Dedifferentiated amniotic fluid mesenchymal stem cell (primary cell): ENCODE data around the gene PRKCA.
A peak's percentile ranks its signal among the peaks of the same experiment; 100 is the strongest.
"Not testable (repeated sequence)": the region's sequence is repeated elsewhere in the genome, so short reads cannot be mapped to it uniquely, and the experiment has no call there.

Experiments
- DNase-seq: peaks from one replicate; pipeline ENCODE4 v3.0.0-alpha.2; 2016; ENCODE audit errors: extremely low spot score

The PRKCA gene

DNA sequence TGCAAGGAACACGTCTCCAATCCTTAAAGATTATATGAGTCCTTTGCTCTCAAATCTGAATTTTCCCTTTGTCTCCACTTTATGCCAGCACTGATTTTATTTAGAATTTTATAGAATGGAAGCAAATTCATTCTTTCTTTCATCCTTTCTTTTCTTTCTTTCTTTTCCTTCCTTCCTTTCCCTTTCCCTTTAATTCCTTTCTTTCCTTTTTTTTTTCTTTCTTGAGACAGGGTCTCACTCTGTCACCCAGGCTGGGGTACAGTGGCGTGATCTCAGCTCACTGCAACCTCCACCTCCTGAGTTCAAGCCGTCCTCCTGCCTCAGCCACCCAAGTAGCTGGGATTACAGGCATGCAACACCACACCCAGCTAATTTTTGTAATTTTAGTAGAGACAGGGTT is 187.2 kb downstream of the PRKCA start:
- DNase-seq, result not testable (repeated sequence)

DNA sequence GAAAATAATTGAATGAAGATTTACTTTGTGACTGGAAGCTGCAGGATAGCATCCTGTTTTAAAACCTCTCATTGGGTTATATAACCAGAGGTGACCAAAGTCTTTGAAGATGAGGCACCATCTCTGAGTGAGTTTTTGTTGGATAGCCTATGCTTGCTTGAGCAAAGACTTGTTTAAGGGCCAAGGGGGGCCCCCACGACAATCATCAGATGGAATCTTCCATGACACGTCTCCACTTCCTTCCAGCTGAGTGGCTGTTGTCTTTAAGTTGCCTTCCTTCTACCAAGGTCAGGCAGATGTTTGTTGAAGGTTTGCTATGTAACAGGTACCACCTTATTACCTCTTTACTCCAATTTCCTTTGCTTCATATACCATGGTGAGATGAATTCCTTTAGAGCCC is 188.8 kb downstream of the PRKCA start:
- DNase-seq, result no peak

DNA sequence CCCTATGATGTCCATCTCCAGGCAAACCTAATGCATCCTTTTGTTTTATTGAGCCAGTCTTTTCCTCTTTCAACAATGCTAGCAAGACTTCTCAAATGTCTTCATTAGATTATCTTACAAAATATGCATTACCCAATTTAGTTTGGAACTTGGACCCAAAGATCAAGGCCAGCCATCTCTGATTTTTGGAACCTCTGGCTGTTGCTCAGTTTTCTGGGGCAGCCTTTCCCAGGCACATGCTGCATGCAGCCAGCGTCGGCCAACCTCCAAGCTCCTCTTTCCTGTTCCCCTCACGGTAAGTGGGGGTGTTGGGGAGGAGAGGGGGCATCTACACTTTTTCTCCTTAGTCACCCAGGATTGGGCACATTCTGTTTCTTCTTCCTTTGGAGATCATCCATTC is 189.3 kb downstream of the PRKCA start:
- no peak for DNase-seq

DNA sequence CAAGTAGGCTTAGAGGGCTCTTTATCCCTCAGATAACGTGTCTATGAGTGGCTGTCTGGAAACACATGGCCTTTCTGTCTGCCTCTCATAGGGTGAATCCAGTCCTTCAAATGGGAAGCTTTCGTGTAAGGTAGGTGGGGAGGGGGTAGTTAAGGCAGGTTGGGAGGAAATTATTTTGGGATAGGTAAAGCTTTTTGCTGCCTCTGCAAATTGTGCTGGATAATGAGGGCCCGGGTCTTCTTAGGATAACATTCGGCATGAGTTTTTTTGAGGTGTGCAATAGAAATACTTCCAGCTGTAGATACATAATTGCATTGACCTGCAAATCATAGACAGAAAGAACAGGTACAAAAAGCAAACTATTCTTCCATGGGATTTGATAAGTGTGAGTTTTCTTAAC is 189.7 kb downstream of the PRKCA start:
- no peak for DNase-seq

DNA sequence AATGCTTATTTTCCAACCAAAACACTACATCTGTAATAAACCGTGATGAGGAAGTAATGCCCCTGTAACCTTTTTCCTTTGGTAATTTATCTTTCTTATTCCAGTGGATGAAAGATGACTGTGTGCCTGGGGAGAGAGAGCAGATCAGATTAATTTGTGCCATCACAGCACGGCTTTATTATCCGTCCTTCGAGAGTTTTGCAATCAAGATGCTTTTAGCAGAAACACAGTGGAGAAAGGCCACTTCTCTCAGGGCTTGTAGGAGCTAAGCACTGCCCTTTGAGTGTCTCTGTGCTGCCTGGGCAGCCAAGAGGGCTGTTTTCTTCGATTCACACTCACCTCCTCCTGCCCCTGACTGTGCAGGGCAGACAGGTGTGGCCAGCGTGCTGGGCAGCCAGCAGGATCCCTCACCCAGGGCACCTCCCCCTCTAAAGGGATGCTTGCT is 190.2 kb downstream of the PRKCA start:
- no peak for DNase-seq

DNA sequence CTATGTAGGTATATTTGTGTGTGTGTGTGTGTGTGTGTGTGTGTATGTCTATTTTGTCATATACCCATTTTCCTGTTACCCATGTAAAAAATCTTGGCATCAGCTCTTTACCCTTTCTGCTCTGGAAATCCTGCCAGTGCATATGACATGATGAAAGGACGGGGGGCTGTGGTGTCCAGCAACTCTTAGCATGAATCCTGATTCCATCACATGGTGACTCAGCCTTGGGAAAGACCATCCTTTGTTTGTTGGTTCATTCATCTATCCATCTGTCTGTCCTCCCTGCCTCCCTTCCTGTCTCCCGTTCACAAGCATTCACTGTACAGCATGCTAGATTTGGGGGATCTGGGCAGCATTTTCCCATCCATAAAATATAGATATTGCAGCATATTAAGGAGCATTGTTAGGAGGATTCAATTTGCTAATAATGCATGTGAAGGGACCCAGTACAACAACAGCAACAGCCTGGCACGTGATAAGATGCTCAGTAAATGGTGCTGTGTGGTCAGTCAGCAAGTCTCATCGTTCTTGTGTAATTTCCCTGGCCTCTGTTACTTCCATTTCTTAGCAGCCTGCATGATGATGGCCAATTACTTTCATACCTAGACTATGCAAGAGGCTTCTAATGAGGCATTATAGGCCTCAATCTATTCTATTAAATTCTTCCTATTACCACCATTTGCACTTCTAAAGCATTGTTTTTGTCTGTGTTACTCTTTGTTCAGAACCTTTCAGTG is 191.0 kb downstream of the PRKCA start:
- no peak for DNase-seq

DNA sequence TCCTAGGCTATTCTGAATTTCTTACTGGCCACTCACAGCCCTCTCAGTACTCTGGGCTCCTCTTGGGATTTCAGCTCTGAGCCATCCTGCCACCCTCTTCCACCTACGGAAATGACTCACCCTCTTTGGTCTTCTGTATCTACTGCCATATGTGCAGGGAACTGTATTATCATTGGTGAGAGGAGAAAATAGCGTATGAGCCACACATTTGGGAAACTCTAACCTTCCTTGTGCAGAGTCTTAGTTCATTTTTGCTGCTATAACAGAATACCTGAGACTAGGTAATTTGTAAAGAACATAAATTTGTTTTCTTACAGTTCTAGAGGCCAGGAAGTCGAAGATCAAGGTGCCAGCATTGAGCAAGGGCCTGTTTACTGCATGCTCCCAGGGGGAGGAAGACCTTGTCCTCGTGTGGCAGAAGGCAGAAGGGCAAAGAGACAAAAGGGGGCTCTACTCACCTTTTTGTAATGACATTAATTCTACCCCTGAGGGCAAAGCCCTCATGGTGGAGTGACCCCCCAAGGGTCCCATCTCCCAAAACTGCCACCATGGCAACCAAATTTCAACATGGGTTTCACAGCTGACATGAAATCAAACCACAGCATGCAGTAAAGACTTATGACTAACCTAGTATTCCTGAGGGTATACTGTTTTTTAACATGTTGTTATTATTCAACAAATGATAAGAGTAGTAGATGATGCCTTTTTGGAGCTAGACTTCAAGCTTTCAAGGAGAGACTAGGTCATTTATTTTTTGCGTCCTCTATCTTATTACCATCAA is 191.8 kb downstream of the PRKCA start:
- peak; percentile 56 for DNase-seq

DNA sequence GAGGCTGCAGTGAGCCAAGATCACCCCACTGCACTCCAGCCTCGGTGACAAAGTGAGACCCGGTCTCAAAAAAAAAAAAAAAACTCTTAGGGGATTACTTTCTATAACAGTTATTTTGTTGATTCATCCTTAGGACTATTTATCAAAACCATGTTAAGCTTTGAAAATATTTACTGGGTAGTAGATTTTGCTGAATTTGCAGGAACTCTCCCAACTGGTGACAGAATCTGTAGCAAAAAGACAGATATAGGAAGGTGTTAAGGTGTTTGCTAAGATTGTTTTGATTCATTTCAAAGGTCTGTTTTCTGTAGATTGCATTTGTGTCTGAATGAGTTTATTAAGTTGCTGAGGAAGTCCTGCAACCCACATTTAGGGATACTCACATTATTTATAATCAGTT is 192.6 kb downstream of the PRKCA start:
- no peak for DNase-seq

DNA sequence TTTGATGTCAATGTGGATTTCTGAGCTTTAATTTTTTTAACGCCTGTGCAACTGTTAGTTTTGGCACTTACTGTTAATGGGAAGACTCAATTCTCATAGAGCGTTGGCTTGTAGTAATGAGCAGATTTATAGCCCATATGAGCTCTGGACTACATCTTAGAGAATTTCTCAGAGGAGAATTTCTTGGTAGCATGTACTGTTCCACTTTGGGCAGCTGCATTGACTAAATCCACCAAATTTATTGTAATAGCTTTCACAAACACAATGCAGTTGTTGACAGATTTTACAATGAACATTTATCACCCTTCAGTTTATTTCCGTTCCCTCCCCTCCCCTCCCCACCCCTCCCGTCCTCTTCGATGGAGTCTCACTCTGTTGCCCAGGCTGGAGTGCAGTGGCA is 193.9 kb downstream of the PRKCA start:
- no peak for DNase-seq

DNA sequence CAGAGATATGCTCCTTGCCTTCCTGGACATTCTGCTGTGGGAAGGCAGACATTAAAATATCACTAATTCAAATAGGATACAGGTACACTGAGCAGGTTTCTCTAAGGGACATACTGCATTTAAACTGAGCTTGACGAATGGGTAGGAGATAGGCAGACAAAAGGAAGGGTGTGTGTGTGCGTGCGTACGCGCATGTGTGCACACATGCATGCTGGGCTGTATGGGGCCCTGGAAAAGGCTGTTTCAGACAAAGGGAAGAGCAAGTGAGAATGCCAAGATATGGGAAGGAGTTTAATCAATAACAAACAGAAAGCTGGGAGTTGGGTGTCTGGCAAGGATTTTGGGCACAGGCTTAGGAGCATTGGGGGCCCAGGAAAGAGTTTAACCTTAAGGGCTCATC is 196.2 kb downstream of the PRKCA start:
- DNase-seq, result no peak

DNA sequence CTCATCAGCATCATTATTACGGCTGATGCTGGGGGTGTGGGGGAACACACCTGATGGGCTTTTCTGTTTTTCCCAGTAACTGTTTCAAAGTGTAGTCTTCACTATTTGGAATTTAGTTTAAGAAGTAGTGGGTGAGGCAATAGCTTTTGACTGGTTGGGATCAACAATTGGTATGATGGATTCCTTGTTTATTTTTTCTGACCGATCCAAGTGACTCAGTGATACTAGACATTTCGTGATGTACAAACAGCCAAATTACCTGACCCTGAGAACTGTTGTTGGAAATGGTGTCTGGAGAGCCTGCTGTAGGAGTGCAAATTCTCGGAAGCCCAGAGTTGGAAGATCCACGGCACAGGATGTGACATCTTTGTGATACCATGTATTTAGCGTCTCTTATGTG is 204.2 kb downstream of the PRKCA start:
- no peak for DNase-seq

DNA sequence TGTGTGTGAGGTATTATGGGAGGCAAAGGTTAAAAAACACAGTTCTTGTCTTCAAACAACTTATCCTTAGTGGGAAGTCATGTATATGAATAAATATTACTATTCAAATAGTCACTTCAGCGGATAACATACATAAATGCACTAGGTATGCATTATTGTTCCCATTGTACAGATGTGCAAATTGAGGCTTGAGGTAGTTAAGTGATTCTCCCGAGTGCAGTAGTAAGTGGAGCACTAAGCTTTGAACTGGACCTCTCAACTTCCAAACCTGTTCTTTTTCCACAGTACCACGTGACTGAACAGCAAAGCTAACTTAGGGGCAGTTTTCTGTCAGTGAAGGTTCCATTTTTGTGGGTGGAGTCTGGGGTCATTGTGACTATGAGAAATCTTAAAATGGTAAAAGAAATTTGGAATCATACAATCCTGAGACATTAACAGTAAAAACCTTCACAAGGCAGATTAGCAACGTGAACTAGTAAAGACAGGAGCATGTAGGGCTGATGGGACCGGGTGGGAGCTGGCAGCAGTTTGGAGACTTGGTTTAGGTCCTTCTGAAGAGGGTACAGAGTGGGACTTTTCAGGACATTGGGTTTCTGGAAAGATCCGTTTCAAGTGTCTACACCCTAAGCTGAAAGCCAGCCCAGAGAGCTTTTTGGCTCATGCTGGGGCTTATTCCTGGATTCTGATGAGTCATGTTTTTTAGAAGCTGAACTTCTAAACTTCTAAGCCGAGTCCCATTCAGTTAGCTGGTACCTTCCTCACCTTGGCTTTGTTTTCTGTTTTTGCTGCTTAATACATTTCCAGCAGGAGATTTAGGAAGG is 204.9 kb downstream of the PRKCA start:
- DNase-seq, result peak; percentile 72

DNA sequence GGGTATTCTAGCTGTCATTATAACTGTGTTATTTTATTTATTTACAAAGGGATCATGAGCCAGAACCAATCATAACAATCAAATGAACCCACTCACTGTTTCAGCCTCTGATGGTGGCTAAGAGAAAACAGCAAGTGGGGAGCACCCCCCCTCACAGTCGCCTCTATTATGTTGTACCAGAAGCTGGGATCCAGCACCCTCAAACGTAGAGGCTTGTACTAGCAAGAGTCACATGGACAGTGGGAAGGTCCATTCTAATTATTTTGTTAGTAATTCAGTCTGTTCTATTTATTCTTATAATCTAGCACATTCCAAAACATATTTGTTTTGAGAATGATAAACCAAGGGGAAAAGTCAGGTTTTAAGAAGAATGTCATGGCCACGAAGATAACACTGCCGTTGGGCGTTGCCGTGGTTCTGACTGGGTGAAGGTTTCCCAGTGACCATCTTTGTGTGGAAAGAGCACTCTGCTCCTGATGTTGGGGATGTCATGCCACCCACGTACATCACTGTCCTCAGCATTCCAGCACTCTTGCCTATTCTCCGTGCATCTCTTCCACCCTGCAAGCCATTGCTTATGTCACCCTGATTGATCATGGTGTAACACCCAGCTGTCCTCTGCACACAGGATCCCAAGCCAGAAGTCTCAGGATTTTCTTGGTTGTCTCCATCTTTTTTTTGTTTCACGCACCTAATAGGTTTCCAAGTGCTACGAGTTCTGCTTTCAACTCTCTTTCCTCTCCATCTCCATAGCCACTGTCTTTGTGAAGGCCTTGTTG is 205.8 kb downstream of the PRKCA start:
- DNase-seq, result no peak

DNA sequence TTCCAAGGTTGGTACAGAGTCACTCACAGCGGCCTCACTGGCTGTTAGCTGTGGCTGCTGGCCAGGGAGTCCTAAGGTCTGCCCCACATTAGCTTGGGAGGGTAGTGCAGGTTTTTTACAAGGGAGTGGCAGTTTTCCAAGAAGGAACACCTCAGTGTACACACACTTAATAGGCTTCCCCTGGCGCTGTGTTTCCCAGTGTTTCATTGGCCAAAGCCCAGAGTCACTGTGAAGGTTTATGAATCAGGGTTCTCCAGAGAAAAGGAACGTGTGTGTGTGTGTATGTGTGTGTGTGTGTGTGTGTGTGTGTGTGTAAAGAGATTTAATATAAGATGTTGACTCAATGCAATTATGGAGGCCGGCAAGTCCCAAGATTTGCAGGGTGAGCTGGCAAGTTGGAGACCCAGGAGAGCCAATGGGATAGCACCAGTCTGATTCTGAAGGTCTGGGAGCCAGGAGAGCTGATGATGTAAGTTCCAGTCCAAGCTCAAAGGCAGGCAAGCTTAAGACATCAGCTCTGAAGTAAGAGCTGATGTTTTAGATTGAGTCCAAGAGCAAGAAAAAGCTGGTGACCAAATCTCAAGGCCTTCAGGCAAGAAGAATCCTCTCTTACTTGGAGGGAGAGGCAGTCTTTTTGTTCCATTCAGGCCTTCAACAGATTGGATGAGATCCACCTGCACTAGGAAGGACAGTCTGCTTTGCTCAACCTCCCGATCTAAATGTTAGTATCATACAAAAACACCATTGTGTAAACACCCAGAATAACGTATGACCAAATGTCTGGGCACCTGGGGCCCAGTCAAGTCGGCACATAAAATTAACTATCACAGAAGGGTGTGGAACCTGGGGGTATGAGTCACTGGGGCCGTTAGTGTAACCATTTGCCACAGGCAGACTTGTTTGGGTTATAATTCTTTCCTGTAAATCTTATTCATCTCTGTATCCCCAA is 206.8 kb downstream of the PRKCA start:
- no peak for DNase-seq

DNA sequence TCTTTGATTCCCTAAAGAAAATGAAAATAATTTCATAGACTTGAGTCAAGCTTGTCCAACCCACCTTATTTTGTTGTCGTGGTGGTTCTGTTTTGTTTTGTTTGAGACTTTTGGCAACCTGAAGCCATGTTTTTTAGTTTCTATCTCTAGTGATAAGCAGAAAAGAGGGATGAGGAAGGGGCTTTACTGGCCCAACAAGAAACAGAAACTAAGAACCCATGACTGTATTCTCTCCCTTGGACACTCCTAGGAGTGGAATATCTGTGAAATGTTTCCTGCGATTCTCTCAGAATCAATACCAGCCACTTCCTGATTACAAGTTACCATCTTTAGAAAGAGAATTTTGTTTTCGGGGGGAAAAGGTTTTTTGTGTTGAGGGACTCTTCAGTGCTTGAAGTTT is 207.5 kb downstream of the PRKCA start:
- DNase-seq, result no peak

DNA sequence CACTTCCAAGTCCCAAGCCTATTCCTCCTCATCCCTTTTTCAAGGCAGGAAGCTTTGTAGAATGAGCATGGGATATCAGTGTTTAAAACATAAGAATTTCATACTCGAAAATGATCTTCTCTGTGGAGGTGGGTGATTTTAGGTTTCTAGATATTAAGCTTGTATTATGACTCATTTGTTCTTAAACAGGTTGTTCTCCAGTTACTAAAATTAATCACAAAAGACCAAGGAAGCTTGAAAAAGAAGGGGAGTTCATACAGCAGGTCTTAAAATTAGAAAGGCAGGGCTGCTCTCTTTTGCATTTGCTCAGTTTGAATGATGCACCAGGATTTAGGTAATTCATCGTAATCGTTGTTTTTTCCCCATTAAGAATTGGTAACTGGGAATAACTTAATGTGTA is 208.7 kb downstream of the PRKCA start:
- no peak for DNase-seq

DNA sequence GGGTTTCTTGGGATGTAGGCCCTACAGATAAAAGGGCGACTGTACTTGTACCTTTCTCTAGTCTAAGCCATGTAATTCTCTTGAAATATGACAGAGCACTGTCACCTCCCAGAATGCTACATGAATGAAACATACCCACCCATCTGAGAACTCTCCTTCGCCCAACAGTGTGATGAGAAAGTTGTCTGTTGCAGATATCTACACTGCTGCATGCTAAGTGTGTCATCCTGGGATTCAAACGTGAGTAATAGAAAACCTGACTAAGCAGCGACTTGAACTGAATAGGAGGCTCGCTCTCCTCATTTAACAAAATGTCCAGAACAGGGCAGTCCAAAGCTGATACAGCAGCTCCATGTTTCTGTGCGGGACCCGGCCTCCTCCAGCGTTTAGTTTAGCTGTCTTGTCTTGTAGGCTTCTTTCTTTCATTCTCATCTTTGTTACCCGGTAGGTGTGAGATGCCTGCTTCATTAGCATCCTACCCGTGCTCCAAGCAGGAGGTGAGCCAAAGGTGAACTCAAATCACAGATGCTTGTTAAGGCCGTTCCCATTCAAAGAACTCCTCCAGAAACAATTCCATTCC is 211.9 kb downstream of the PRKCA start:
- DNase-seq, result no peak

DNA sequence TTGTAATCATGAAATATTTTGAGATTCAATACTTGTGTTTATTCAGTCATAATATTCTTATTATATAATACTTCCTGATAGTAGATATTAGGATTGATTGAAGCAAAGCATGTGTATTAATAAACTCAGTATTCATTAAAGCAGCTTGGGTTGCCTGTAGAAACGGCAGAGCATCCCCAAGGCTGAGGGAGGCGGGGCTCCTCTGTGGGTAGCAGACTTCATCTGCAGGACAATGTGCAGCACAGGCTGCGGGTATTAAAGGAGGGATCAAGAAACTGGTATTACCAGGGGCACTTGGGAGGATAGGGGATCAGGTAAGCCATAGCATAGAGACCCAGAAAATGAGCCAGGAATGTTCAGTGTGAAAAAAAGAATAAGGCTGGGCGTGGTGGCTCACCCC is 213.6 kb downstream of the PRKCA start:
- DNase-seq, result no peak

DNA sequence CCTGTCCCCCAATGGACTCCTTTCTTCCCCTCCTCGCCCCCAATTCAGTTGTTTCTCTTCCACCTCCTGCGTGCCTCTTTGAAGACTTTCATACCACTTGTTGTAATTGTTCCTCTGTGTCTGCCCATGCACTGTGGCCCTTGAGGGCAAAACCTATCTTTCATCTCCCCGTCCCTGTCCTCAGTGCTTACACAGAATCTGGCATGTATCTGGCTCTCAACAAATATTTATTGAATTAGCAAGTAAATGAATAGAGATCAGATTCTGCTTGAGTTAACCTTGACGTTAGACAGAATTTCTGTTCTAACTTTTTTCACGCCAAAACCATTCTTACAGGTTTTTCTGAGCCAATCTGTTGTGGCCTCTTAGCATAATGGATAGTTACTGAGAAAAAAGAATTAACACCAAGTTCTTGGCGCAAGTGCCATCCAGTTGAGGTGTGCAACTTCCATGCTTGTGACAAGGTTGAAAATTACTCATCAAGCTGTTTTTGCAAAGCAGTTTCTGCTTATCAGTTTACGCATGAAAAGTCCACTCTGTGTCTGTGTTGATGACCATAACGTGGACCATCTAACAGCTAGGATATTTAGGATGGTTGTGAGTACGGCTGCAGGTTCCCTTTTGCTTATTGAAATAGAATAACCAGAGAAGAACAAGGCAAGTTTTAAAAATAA is 215.1 kb downstream of the PRKCA start:
- no peak for DNase-seq

DNA sequence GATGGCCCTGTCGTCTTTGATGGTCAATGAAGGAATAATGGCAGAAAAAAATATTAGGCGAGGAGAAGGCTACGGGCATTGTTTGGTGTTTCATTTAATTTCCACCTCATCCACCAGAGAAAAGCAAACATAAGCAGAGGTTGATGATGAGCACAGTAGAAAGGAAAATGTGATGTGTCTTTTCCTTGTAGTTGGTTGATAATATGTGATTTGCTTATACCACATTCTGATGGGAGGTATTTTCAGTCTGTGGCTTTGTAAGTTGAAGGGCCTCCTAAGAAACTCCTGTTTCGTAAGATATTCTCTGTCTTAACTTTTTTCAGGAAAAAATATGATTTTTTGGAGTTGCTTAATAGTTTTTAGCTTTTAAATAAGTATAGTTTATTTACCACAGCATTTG is 215.7 kb downstream of the PRKCA start:
- DNase-seq, result no peak
